ENCODE measurements around the gene TAF4.
"Not testable (repeated sequence)": the region's sequence is repeated elsewhere in the genome, so short reads cannot be mapped to it uniquely, and the experiment has no call there.

TAF4 gene

GRCh38 chr20:61976644-61977418, 88.8 kb downstream of the TAF4 start:
- no peak for DNase-seq

- DNase-seq, result no peak
Observed at GRCh38 chr20:61976263-61976643, 89.4 kb downstream of the TAF4 start.

DNA sequence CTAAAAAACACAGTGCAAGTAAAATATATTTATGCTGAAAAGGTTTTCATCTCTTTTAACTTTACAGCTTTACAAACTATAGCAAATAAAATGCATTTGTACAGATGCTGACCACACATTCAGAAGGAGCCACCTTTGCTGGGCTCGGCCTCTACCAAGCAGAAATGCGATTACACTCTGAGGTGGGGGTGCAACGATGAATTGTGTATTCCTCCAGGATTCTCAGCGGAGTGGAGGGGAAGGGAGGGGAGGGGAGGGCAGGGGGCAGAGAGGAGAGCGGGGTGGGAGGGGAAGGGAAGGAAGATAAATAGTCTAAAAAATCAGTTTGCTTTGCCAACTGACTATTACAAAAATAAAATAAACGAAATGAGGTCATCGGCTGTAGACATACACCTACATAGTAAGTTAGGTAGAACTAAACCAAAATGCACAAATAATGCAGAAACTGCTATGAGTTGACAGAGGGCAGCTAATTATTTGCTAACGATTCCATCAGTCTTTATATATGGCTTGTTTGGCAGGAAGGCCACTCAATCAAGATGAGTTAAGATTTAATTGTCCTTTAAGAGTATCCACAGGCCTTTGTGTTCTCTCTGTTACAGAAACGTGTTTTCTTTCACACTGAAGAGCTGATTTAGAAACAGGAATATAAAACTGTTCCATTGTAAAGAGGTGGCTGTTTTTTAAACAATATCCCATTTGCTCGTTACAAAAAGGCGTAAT, 90.1 kb downstream of the TAF4 start:
- DNase-seq, result no peak

DNA sequence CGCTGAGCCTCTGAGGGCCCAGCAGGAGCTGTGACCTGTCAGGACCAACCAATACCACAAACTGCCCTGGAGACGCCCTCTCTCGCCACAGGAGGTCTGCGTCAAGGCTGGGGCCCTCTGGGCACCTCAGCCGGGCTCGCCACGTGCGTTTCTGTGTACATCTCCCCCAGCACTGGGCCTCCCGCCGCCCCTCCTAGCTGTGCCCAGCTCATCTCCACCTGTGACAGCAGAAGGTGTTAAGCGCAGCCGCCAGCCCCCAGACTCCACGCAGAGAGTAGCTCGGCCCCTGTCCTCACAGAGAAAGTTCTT, 91.4 kb downstream of the TAF4 start:
- DNase-seq, result no peak

GRCh38 chr20:61973515-61974356, 91.9 kb downstream of the TAF4 start:
- no peak for DNase-seq

DNA sequence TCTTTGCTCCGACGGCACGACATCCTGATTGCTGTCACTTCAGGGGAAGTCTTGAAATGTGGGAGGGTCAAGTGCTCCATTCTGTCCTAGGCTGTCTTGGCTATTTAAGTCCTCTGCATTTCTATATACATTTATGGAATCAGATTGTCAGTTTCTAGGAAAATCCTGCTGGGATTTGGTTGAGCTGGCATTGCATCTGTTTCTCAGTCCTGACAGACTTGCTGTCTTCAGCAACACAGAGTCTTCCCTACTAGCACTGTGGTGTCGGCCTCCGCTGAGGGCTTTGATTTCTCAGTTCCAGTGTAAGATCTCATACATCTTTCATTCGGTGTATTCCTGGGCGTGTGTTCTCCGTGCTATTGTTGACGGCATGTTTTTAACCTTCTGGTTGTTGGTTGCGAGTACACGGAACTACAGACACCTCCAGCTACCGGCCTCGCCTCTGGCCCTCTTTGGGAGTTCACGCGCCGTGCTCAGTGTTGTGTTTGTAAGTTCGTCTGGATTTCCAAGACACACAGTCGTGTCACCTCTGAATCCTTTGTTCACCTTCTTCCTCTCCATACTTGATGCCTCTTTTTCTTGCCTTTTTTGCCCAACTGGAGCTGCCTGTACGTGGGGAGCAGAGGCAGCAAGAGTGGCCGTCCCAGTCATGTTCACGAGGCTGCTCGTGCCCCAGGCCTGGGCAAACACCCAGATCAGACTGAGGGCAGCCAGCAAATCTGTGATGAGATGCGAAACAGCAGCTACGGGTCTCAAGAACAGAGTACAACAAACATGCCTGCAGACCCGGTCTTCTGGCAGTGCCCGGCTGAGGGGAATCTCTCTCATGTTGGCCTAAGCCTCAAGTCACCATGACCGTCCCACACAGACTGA, 92.8 kb downstream of the TAF4 start:
- no peak for DNase-seq

DNA sequence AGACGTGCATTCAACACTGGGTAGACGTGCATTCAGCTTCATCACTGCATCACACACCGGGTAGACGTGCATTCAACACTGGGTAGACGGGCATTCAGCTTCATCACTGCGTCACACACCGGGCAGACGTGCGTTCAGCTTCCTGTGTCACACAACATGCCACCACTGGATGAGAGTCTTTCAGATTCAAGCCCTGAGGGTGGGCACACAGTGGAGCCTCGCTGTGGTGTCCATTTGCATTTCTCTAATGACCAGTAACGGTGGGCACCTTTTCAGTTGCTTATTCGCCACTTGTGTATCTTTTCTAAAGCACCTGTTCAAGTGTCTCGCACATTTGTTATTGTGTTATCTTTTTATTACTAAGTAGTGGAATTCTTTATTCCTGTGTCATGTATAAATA, 94.1 kb downstream of the TAF4 start:
- DNase-seq, result not testable (repeated sequence)

- no peak for DNase-seq
Observed at GRCh38 chr20:61970357-61970756, 95.3 kb downstream of the TAF4 start.

DNA sequence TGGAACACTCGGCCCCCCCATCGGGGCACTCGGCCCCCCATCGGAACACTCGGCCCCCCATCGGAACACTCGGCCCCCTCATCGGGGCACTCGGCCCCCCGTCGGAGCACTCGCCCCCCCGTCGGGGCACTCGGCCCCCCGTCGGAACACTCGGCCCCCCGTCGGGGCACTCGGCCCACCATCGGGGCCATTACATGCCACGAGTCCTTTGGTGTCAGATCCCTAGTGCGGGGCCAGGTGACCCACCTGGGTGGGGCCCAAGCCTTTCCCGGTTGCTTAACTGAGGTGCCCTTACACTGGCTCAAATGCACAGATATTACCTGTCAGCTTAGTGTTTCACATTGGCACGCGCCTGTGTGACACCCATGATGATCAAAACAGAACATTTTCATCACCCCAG, 95.9 kb downstream of the TAF4 start:
- DNase-seq, result no peak

- DNase-seq, result no peak
Observed at GRCh38 chr20:61968932-61969331, 96.7 kb downstream of the TAF4 start.

DNA sequence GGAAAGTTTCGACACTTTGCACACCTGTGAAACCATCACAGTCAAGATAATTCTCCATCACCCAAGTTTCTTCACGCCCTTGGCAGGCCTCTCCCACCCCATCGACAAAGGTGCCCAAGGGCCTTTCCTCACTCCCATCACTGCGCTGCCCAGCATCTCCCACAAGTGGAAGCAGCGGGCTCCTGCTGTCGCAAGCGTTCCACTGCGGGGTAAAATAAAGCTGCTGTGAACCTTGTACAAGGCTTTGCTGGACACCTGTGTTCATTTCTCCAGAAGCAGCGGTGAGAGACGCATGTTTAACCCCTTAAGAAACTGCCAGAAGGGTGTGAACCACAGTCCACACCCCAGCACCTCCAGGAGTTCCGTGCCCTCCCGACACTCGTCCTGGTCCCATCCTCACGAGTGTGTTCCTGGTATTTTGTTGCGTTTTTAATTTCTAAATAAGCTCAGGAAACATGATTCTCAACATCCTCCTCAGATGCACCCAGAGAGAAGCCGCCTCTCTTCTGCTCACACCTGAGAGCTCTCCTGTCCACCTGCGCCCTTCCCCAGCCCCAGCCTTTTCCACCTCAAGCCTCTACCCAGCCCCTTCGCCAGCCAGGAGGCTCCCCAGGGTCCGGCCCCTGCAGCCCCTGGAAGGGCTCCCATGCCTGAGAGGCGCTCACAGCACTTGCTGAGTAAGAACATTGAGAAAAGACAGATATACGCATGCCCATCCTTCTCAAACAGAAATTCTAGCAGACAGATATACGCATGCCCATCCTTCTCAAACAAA, 97.5 kb downstream of the TAF4 start:
- DNase-seq, result no peak

DNA sequence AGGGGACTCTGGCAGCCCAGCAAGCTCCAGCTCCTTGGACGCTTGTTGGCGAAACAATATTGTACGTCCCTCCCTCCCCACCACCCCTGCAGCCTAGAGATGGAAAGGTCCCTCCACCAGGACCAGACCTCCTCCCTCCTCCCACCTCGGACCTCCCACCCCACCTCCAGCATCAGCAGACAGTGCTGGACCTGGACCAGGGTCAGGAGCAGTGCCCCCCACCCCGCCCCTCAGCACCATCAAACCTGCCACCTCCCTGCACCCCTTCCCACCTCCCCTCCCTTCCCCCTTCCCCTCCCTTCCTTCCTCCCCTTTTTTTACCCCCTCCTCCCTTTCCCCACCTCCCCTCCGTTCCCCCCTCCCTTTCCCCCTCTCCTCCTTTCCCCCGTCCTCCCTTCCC, 98.4 kb downstream of the TAF4 start:
- DNase-seq, result no peak

- no peak for DNase-seq
Observed at GRCh38 chr20:61966492-61967244, 99.0 kb downstream of the TAF4 start.

- no peak for DNase-seq
Observed at GRCh38 chr20:61965606-61966491, 99.8 kb downstream of the TAF4 start.

GRCh38 chr20:61964675-61965605, 100.7 kb downstream of the TAF4 start:
- no peak for DNase-seq

DNA sequence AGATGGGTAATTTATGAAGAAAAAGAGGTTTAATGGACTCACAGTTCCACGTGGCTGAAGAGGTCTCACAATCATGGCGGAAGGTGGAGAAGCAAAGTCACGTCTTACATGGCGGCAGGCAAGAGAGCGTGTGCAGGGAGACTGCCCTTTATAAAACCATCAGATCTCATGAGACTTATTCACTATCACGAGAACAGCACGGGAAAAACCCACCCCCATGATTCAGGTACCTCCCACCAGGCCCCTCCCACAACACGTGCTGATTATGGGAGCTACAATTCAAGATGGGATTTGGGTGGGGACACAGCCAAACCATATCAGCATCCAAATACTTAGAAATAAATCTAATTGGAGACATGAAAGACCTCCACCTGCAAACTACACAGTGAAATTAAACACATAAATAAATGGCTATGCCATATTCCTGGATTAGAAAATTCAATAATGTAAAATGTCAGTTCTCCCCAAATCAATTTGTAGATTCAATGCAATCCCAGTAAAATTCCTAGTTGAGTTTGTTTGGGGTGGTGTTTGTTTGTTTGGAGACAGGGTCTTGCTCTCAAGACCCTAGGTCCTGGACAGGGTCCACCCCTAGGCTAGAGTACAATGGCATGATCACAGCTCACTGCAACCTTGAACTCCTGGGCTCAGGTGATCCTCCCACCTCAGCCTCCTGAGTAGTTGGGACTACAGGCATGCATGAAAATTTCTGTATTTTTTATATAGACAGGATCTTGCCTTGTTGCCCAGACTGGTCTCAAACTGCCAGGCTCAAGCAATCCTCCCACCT, 101.6 kb downstream of the TAF4 start:
- DNase-seq, result no peak

DNA sequence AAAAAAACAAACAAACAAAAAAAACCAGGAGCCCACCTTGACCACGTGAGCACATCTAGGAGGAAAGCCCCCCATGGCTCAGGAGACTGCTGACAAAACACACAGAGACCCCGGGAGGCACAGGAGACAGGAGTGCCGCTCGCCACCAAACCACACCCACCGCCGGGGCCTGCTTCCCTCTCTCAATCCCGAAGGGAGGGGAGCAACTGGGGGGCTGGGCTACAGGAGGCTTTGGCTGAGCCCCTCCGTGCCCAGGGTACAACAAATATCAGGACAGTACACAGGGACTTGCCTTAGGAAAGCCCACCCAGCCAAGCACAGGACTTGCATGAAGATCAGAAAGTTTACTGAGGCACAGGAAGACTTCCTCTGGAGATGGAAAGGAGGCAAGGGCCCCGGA, 102.5 kb downstream of the TAF4 start:
- DNase-seq, result no peak

- no peak for DNase-seq
Observed at GRCh38 chr20:61960836-61961235, 104.8 kb downstream of the TAF4 start.
